NB4 (cell line): ENCODE data around the gene ZBTB34.

ENCODE experiments used
- CTCF ChIP-seq: IDR thresholded peaks from one replicate; pipeline ENCODE4 v1.5.1; 2012; ENCODE audit warnings: low read depth, low read length
- MAX ChIP-seq: IDR thresholded peaks from 2 replicates; pipeline ENCODE4 v1.6.1; 2011; ENCODE audit warnings: low read depth, low read length
- MYC ChIP-seq: IDR thresholded peaks from 2 replicates; pipeline ENCODE4 v1.6.1; 2011; ENCODE audit warnings: low read depth, low read length
- POLR2A ChIP-seq: IDR thresholded peaks from 2 replicates; pipeline ENCODE4 v1.6.1; 2011; ENCODE audit warnings: mild to moderate bottlenecking; ENCODE audit not compliant: insufficient read length; ENCODE audit errors: extremely low read depth

- TF ChIP-seq CTCF (no peak), MAX (no peak), POLR2A (no peak), MYC (no peak)
Measured at GRCh38 chr9:126822873-126823272, 37.6 kb upstream of the ZBTB34 start.
